Activated CD8-positive, alpha-beta memory T cell treated with anti-CD3 and anti-CD28 coated beads, Interleukin-2, amount 50 U/mL, for 1 hour (primary cell): ENCODE measurements around the gene TUBA3E.
"Not testable (repeated sequence)": the region's sequence is repeated elsewhere in the genome, so short reads cannot be mapped to it uniquely, and the experiment has no call there.

Experiments used
- DNase-seq: peaks from one replicate; pipeline ENCODE4 v3.0.0-alpha.2; 2020; ENCODE audit errors: extremely low read depth

Gene TUBA3E

DNA sequence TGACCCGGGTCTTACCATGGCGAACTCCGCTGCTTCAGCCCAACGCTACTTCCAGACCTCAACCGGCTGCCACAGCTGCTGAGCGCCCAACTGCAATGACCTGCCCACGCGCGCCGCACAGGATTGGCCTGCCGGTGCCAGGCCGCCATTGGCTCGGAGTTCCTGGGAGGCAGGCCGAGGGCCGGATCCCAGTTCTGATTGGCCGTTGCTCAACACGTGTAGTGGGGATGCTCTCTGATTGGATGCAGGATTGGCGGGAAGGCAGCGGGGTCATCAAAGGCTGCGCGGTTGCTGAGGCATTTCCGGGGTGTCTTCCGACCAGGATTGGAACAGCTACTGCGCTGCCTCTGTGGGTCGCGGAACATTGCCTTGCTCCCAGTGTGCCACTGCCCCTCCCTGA lies at the start of gene TUBA3E:
Gene TUBA3E, minus strand, starts transcription at position 97 of the 400 bp plus-strand sequence. Its CDS starts 79 bp downstream, at position 18.
- DNase-seq = no peak

- DNase-seq = no peak
Measured at GRCh38 chr2:130246430-130246829, 48.2 kb upstream of the TUBA3E start.

DNA sequence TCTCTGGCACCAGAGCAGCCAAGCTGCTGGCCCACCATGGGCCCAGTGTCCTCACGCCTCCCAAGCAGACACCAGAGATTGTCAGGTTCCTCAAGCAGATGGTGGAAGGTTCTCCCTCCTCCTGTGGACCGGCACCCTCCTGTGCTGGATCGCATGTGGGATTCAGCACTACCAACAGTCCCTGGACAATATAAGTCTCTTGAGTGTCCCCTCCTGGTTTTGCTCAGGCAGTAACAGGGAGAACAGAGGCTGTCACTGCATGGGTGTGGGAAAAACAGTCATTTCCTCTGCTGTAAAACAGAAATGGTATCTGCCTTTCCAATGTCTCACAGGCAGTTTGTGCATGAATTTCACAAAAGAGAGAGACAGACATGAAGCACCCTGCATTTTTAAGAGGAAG lies 47.7 kb upstream of the TUBA3E start:
- no peak for DNase-seq

GRCh38 chr2:130243359-130243758 lies 45.1 kb upstream of the TUBA3E start:
- no peak for DNase-seq

- DNase-seq = no peak
Measured at GRCh38 chr2:130241041-130241707, 42.9 kb upstream of the TUBA3E start.

GRCh38 chr2:130239581-130239980 lies 41.3 kb upstream of the TUBA3E start:
- DNase-seq = not testable (repeated sequence)

- not testable (repeated sequence) for DNase-seq
Measured at GRCh38 chr2:130233066-130233465, 34.8 kb upstream of the TUBA3E start.

- DNase-seq = no peak
Measured at GRCh38 chr2:130231656-130232055, 33.4 kb upstream of the TUBA3E start.

GRCh38 chr2:130230907-130231306 lies 32.7 kb upstream of the TUBA3E start:
- not testable (repeated sequence) for DNase-seq

DNA sequence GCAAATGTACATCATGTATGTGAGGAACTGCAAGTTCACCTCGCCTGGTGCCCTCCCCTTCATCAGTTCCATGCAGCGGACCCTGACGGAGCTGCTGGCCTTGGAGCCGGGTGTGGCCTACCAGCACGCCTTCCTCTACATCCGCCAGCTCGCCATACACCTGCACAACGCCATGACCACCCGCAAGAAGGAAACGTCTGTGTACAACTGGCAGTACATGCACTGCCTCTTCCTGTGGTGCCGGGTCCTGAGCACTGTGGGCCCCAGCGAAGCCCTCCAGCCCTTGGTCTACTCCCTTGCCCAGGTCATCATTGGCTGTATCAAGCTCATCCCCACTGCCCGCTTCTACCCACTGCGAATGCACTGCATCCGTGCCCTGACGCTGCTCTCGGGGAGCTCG lies 32.1 kb upstream of the TUBA3E start:
- DNase-seq = not testable (repeated sequence)

DNA sequence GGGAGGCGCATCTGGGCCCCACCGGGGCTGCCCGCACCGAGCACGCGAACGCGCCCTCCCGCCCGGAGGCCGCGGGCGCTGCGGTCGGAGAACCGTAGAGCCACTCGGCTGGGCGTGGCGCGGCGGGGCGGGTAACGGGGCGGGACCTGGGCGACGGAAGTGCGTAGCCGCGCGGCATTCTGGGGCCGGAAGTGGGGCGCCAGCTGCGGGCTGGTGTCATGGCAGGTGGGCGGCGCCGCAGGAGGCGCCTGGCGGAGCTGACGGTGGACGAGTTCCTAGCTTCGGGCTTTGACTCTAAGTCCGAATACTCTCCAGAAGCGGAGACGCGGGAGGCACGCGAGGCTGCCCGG lies 30.9 kb upstream of the TUBA3E start:
- not testable (repeated sequence) for DNase-seq

- DNase-seq = not testable (repeated sequence)
Measured at GRCh38 chr2:130228467-130229160, 30.4 kb upstream of the TUBA3E start.

GRCh38 chr2:130228005-130228404 lies 29.8 kb upstream of the TUBA3E start:
- DNase-seq = not testable (repeated sequence)

DNA sequence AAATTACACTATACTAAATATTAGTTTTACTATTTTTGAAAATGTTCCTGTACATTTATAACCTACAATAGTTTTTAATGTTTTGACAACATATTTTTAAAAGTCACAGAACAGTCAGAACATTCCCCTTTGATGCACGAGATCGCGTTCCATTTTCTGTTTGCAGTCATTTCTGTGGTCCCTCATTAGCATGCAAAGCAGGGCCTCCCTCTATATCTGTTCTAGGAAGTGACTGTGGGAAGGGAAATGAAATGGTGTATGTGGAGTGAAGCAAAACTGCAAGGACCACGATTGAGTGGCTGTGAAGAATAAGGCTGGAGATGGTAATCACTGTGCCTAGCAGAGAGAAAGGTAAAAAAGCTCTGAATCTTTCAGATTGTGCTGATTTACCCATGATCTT lies 24.3 kb upstream of the TUBA3E start:
- not testable (repeated sequence) for DNase-seq

DNA sequence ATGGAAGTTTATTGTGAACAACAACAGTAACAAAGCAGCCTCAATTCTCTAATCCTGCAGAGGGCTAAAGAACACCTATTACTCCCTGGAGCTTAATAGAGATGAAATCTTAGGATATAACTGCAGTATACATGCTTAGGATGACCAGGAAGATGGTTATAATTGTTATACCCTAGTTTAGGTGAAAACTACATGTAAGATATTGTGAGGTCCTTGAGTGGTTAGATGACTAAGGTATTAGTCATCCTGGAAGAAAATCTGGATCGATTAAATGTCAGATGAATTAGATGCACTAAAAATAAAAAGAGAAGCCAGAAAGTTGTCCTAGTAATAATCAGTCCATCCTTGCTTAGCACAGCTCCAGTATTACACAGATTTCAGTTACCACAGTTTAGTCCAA lies 22.3 kb upstream of the TUBA3E start:
- not testable (repeated sequence) for DNase-seq

GRCh38 chr2:130219147-130219546 lies 20.9 kb upstream of the TUBA3E start:
- not testable (repeated sequence) for DNase-seq

DNA sequence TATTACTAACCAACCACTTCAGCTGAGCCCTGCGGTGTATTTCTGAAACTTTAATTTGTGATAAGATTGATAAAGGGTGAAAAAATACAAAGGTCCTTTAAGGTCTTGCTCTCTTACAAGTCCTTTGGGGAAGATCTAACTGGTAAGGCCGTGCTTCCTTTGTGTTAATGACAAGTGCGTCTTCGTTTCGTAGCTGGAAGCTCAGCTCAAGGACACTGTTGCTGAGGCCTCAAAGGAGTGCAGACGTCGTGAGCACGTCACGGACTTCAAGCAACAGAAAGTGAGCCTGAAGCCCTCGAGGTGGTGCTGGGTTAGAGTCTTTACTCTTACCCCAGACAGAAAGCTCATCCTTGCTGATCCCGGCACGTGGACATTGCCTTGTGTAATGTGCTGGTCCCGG lies 8.8 kb upstream of the TUBA3E start:
- DNase-seq = not testable (repeated sequence)

DNA sequence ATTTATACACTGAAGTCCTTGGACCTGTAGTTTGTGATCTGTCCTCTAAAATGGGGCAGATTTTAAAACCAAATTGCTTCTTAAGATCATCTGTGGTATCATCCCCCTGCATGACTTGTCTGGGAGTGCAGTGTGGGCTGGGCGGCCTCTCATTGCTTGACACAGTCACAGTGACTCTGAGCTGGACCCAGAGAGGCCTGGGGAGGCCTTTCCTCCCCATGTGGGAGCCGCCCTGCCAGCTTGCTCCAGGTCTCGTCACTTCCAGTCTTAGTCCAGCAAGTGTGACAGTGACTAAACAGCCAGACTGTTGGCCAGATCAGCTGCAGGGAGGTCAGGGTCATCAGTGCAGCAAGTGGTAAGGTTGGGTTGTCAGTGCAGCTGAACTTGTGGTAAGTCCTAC lies 4.9 kb upstream of the TUBA3E start:
- DNase-seq = not testable (repeated sequence)

- DNase-seq = not testable (repeated sequence)
Measured at GRCh38 chr2:130202518-130202917, 4.3 kb upstream of the TUBA3E start.

- not testable (repeated sequence) for DNase-seq
Measured at GRCh38 chr2:130196052-130196451, 2.2 kb downstream of the TUBA3E start.

- not testable (repeated sequence) for DNase-seq
Measured at GRCh38 chr2:130195089-130195635, 3.1 kb downstream of the TUBA3E start.

GRCh38 chr2:130193824-130194223 lies 4.4 kb downstream of the TUBA3E start:
- not testable (repeated sequence) for DNase-seq

GRCh38 chr2:130192451-130192850 lies 5.8 kb downstream of the TUBA3E start:
- not testable (repeated sequence) for DNase-seq
